ENCODE data around the gene LPA. TPM values are rescaled to one million over a fixed set of nuclear protein-coding genes. Genes with fewer than 3 reads are reported as not detected.

Gene LPA
- polyA plus RNA-seq, 2 of the 4 experiments (the other 2 are of a cell fraction): not detected

DNA sequence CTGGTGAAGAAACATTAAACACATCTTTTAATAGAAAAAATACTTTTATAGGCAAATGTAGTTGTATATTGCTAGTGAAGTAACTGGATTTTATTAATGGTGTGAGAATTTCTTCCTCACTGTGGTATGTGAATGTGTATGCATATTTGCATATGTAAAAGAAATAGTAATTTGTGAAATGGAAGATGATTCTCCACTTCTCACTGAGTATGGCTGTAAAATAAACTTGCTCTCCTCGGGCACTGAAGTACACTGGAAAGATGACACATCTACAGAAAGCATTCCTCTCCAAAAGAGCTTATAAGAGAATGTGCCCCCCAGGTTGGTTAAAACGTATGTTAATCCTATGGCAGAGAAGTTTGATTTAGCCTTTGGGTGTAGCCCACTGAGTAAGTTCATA is 155.5 kb downstream of the LPA start:
- TF ChIP-seq RAD21 (conservative IDR thresholded peaks at IDR 0.05 in 1 of 2, IDR thresholded peaks at IDR 0.05 in 1 of 2) (no peak), SMC3 (IDR thresholded peaks at IDR 0.05) (no peak), HOXB13 (CRISPR knock-in tag; IDR thresholded peaks at IDR 0.05; ENCODE audit: low read depth) (no peak), NR3C1 (IDR thresholded peaks at IDR 0.05) (no peak)
- TF ChIP-seq, protein P1, sequence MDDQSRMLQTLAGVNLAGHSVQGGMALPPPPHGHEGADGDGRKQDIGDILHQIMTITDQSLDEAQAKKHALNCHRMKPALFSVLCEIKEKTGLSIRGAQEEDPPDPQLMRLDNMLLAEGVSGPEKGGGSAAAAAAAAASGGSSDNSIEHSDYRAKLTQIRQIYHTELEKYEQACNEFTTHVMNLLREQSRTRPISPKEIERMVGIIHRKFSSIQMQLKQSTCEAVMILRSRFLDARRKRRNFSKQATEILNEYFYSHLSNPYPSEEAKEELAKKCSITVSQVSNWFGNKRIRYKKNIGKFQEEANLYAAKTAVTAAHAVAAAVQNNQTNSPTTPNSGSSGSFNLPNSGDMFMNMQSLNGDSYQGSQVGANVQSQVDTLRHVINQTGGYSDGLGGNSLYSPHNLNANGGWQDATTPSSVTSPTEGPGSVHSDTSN (IDR thresholded peaks at IDR 0.05): no peak
- TF ChIP-seq, protein P2, sequence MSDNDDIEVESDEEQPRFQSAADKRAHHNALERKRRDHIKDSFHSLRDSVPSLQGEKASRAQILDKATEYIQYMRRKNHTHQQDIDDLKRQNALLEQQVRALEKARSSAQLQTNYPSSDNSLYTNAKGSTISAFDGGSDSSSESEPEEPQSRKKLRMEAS (IDR thresholded peaks at IDR 0.05): no peak
- no peak overlapping the region for H3K27ac ChIP-seq
- ChIA-PET POLR2A (no interaction called here), CTCF (interaction anchor here (1.4 kb wide), 1 partner anchor 11 kb away, joined by 5 read pairs; no protein-coding TSS in a partner anchor)
- H3K4me1 ChIP-seq: 0 out of 3 replicates have a peak, but pooled peaks cover 8% of the 10 kb centered on the region
- DNase-seq (ENCODE audit: low read depth in 1 of 2, low spot score in 1 of 2) (no peak), FAIRE-seq (no peak), ATAC-seq (no peak)
- H3K9me3 ChIP-seq: peaks cover 6% of the 10 kb centered on the region; the same call in 2 of the 3 replicates
- 77% methylated on average over 2 of the region's 2 CpGs for WGBS (ENCODE audit: missing lambda C conversion rate)
- no peak overlapping the region for H3K4me3 ChIP-seq
- no peak overlapping the region for H3K4me2 ChIP-seq

DNA sequence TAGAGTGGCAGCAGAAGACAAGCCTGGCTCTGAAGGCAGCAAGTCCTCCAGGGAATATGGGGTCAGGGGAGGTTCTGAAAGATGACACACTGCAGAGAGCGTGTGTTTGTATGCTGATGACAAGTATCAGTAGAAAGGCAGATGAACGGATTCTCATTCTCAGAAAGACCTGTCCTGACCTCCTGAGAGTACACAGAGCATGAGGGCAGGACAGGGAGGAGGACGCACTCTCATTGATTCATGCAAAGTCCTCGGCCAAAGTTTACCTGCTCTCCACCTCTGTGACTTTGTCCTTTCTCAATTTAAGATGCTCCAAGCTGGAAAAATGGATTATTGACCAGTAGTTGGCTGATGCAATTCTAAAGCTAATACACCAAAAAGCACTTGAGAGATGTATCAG is 156.7 kb downstream of the LPA start:
- peaks cover 7% of the 10 kb centered on the region; the same call in 2 of the 3 replicates for H3K9me3 ChIP-seq
- no peak overlapping the region for H3K4me3 ChIP-seq
- TF ChIP-seq JUN (IDR thresholded peaks at IDR 0.05) (no peak), RCOR1 (IDR thresholded peaks at IDR 0.05; ENCODE audit: low read depth, low read length) (no peak), ZC3H11A (IDR thresholded peaks at IDR 0.05) (no peak), FOSB (CRISPR knock-in tag; IDR thresholded peaks at IDR 0.05) (no peak), MYC (IDR thresholded peaks at IDR 0.05; ENCODE audit: borderline replicate concordance, low read length) (no peak), KDM5A (IDR thresholded peaks at IDR 0.05) (no peak), HOXA7 (CRISPR knock-in tag; IDR thresholded peaks at IDR 0.05) (no peak), CBX2 (IDR thresholded peaks at IDR 0.05; ENCODE audit: borderline replicate concordance, low read depth) (no peak), POLR2A (IDR thresholded peaks at IDR 0.05; ENCODE audit: low read length) (no peak), PHF8 (IDR thresholded peaks at IDR 0.05; ENCODE audit: borderline replicate concordance, low read depth) (no peak), JUNB (IDR thresholded peaks at IDR 0.05) (no peak), NFE2L2 (conservative IDR thresholded peaks at IDR 0.05; ENCODE audit: low read length) (no peak), HOXB5 (CRISPR knock-in tag; IDR thresholded peaks at IDR 0.05) (no peak)
- TF ChIP-seq, protein P3, sequence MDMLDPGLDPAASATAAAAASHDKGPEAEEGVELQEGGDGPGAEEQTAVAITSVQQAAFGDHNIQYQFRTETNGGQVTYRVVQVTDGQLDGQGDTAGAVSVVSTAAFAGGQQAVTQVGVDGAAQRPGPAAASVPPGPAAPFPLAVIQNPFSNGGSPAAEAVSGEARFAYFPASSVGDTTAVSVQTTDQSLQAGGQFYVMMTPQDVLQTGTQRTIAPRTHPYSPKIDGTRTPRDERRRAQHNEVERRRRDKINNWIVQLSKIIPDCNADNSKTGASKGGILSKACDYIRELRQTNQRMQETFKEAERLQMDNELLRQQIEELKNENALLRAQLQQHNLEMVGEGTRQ (IDR thresholded peaks at IDR 0.05): no peak
- TF ChIP-seq, protein P4, sequence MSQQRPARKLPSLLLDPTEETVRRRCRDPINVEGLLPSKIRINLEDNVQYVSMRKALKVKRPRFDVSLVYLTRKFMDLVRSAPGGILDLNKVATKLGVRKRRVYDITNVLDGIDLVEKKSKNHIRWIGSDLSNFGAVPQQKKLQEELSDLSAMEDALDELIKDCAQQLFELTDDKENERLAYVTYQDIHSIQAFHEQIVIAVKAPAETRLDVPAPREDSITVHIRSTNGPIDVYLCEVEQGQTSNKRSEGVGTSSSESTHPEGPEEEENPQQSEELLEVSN (IDR thresholded peaks at IDR 0.05; ENCODE audit: borderline replicate concordance, low read depth): no peak
- DNase-seq (ENCODE audit: low read depth in 1 of 2, low spot score in 1 of 2) (no peak), FAIRE-seq (no peak), ATAC-seq (no peak)
- WGBS (ENCODE audit: missing lambda C conversion rate): 72% methylated on average over 4 of the region's 4 CpGs
- H3K27ac ChIP-seq: no peak overlapping the region
- H3K4me1 ChIP-seq: 0 out of 3 replicates have a peak, but pooled peaks cover 8% of the 10 kb centered on the region
- no peak overlapping the region for H3K4me2 ChIP-seq
- POLR2A ChIA-PET: no interaction called here
- CTCF ChIA-PET: interaction anchor here (2.2 kb wide), 1 partner anchor 13 kb away, joined by 8 read pairs; no protein-coding TSS in a partner anchor

DNA sequence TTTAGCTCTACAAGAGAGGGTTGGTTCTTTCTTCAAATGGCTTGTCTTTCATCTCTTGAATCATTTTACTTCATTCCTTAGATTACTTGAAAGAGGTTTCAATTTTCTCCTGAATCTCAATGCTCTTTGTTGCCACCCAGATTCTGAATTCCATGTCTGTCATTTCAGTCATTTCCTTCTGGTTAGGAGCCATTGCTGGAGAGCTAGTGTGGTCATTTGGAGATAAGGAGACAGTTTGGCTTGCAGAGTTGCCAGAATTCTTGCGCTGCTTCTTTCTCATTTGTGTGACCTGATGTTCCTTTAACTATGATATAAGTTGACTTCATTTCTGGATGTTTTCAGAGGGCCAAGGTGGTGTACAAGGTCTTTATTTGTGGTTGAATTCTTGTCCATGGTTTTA is 158.1 kb downstream of the LPA start:
- H3K9me3 ChIP-seq: peaks cover 7% of the 10 kb centered on the region; the same call in 2 of the 3 replicates
- ATAC-seq (no peak), FAIRE-seq (no peak), DNase-seq (ENCODE audit: low read depth in 1 of 2, low spot score in 1 of 2) (no peak)
- 93% methylated on average over 1 of the region's 1 CpG for WGBS (ENCODE audit: missing lambda C conversion rate)
- ChIA-PET POLR2A (no interaction called here), CTCF (interaction anchor here (2.2 kb wide), 1 partner anchor 14 kb away, joined by 8 read pairs; no protein-coding TSS in a partner anchor)
- no peak overlapping the region for H3K4me3 ChIP-seq
- no peak overlapping the region for H3K27ac ChIP-seq
- TF ChIP-seq BHLHE40 (IDR thresholded peaks at IDR 0.05; ENCODE audit: low read depth, low read length) (no peak), TFCP2L1 (CRISPR knock-in tag; IDR thresholded peaks at IDR 0.05) (no peak), CEBPB (IDR thresholded peaks at IDR 0.05) (no peak)
- TF ChIP-seq, protein P5, sequence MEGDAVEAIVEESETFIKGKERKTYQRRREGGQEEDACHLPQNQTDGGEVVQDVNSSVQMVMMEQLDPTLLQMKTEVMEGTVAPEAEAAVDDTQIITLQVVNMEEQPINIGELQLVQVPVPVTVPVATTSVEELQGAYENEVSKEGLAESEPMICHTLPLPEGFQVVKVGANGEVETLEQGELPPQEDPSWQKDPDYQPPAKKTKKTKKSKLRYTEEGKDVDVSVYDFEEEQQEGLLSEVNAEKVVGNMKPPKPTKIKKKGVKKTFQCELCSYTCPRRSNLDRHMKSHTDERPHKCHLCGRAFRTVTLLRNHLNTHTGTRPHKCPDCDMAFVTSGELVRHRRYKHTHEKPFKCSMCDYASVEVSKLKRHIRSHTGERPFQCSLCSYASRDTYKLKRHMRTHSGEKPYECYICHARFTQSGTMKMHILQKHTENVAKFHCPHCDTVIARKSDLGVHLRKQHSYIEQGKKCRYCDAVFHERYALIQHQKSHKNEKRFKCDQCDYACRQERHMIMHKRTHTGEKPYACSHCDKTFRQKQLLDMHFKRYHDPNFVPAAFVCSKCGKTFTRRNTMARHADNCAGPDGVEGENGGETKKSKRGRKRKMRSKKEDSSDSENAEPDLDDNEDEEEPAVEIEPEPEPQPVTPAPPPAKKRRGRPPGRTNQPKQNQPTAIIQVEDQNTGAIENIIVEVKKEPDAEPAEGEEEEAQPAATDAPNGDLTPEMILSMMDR (IDR thresholded peaks at IDR 0.05): no peak
- TF ChIP-seq, protein P6, sequence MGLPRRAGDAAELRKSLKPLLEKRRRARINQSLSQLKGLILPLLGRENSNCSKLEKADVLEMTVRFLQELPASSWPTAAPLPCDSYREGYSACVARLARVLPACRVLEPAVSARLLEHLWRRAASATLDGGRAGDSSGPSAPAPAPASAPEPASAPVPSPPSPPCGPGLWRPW (IDR thresholded peaks at IDR 0.05): no peak
- no peak overlapping the region for H3K4me2 ChIP-seq
- 0 out of 3 replicates have a peak, but pooled peaks cover 8% of the 10 kb centered on the region for H3K4me1 ChIP-seq

Measured in A549 (cell line).